NCI-H748 (cell line): ENCODE data around the gene TRIM67.

Source experiments
- DNase-seq: peaks from one replicate; lab custom pipeline; 2025; ENCODE audit not compliant: unreplicated experiment; lab: John Stamatoyannopoulos, UW

Gene TRIM67

GRCh38 chr1:231231511-231231910 is 69.7 kb downstream of the TRIM67 start:
- DNase-seq, result no peak

- DNase-seq, result no peak
Observed at GRCh38 chr1:231232870-231233734, 71.2 kb downstream of the TRIM67 start.

GRCh38 chr1:231233735-231234417 is 72.0 kb downstream of the TRIM67 start:
- no peak for DNase-seq

- DNase-seq, result no peak
Observed at GRCh38 chr1:231234506-231234905, 72.6 kb downstream of the TRIM67 start.

- no peak for DNase-seq
Observed at GRCh38 chr1:231235526-231236207, 73.8 kb downstream of the TRIM67 start.

- no peak for DNase-seq
Observed at GRCh38 chr1:231236208-231236591, 74.3 kb downstream of the TRIM67 start.

GRCh38 chr1:231236938-231237337 is 75.1 kb downstream of the TRIM67 start:
- DNase-seq, result no peak

GRCh38 chr1:231238298-231238697 is 76.4 kb downstream of the TRIM67 start:
- DNase-seq, result no peak

GRCh38 chr1:231240531-231240882 is 78.6 kb downstream of the TRIM67 start:
- DNase-seq, result peak; percentile 46

- DNase-seq, result peak; percentile 75
Observed at GRCh38 chr1:231240883-231241735, 79.3 kb downstream of the TRIM67 start, which contains the start of gene GNPAT. Gene GNPAT, plus strand, starts transcription at chr1:231241212. Its CDS starts 167 bp downstream, at chr1:231241379.

- peak; percentile 15 for DNase-seq
Observed at GRCh38 chr1:231241750-231242149, 79.9 kb downstream of the TRIM67 start.

- no peak for DNase-seq
Observed at GRCh38 chr1:231242516-231243198, 80.8 kb downstream of the TRIM67 start.

GRCh38 chr1:231248778-231249177 is 86.9 kb downstream of the TRIM67 start:
- no peak for DNase-seq

GRCh38 chr1:231252336-231252735 is 90.5 kb downstream of the TRIM67 start:
- no peak for DNase-seq

- no peak for DNase-seq
Observed at GRCh38 chr1:231260351-231260750, 98.5 kb downstream of the TRIM67 start.

- DNase-seq, result no peak
Observed at GRCh38 chr1:231264642-231265041, 102.8 kb downstream of the TRIM67 start.

GRCh38 chr1:231265379-231265778 is 103.5 kb downstream of the TRIM67 start:
- no peak for DNase-seq

GRCh38 chr1:231266811-231267322 is 105.0 kb downstream of the TRIM67 start:
- DNase-seq, result no peak
